GM21423 (cell line): ENCODE measurements around the gene CHST8.

Experiments used
- ATAC-seq: cut with Tn5 transposase; IDR thresholded peaks from one replicate; pipeline ENCODE4 v1.9.1; 2021; ENCODE audit warnings: mild to moderate bottlenecking, moderate library complexity; ENCODE audit not compliant: unreplicated experiment

Gene CHST8

GRCh38 chr19:33673258-33673875 is 51.6 kb downstream of the CHST8 start:
- ATAC-seq, result no peak

- ATAC-seq, result no peak
Observed at GRCh38 chr19:33673996-33674625, 52.4 kb downstream of the CHST8 start.

GRCh38 chr19:33674626-33675367 is 53.0 kb downstream of the CHST8 start:
- no peak for ATAC-seq

- no peak for ATAC-seq
Observed at GRCh38 chr19:33675501-33676124, 53.9 kb downstream of the CHST8 start.

GRCh38 chr19:33676999-33677665 is 55.4 kb downstream of the CHST8 start:
- ATAC-seq, result no peak

GRCh38 chr19:33677745-33678426 is 56.1 kb downstream of the CHST8 start:
- ATAC-seq, result no peak

GRCh38 chr19:33678796-33679585 is 57.2 kb downstream of the CHST8 start:
- ATAC-seq, result no peak

GRCh38 chr19:33679696-33680095 is 57.9 kb downstream of the CHST8 start:
- no peak for ATAC-seq

GRCh38 chr19:33681081-33681680 is 59.4 kb downstream of the CHST8 start:
- ATAC-seq, result no peak

GRCh38 chr19:33683881-33684537 is 62.3 kb downstream of the CHST8 start:
- ATAC-seq, result no peak

GRCh38 chr19:33684538-33685232 is 62.9 kb downstream of the CHST8 start:
- no peak for ATAC-seq

GRCh38 chr19:33685541-33685940 is 63.8 kb downstream of the CHST8 start:
- ATAC-seq, result no peak

- no peak for ATAC-seq
Observed at GRCh38 chr19:33686262-33686661, 64.5 kb downstream of the CHST8 start.

GRCh38 chr19:33686687-33687480 is 65.1 kb downstream of the CHST8 start:
- no peak for ATAC-seq

- no peak for ATAC-seq
Observed at GRCh38 chr19:33687481-33688170, 65.9 kb downstream of the CHST8 start.

- ATAC-seq, result no peak
Observed at GRCh38 chr19:33688171-33688992, 66.6 kb downstream of the CHST8 start.
